GM18498 (cell line): Measurements from ENCODE around the gene ZBTB40.

ENCODE experiments used
- ATAC-seq: cut with Tn5 transposase; IDR thresholded peaks from one replicate; pipeline ENCODE4 v1.9.1; 2021; ENCODE audit warnings: mild to moderate bottlenecking, moderate library complexity; ENCODE audit not compliant: unreplicated experiment

Gene ZBTB40

GRCh38 chr1:22529901-22530621 is 78.4 kb downstream of the ZBTB40 start:
- no peak for ATAC-seq

- no peak for ATAC-seq
These were observed 79.1 kb downstream of the ZBTB40 start for GRCh38 chr1:22530715-22531114.

GRCh38 chr1:22531251-22531650 is 79.6 kb downstream of the ZBTB40 start:
- no peak for ATAC-seq

- ATAC-seq, result no peak
These were observed 81.7 kb downstream of the ZBTB40 start for GRCh38 chr1:22533244-22533895.

- no peak for ATAC-seq
These were observed 83.3 kb downstream of the ZBTB40 start for GRCh38 chr1:22534951-22535350.

GRCh38 chr1:22535399-22535798 is 83.7 kb downstream of the ZBTB40 start:
- ATAC-seq, result no peak

- no peak for ATAC-seq
These were observed 84.9 kb downstream of the ZBTB40 start for GRCh38 chr1:22536506-22536905.

GRCh38 chr1:22537441-22538139 is 85.9 kb downstream of the ZBTB40 start:
- ATAC-seq, result no peak

- no peak for ATAC-seq
These were observed 88.0 kb downstream of the ZBTB40 start for GRCh38 chr1:22539510-22540118.

GRCh38 chr1:22540337-22540736 is 88.7 kb downstream of the ZBTB40 start:
- ATAC-seq, result no peak

- ATAC-seq, result no peak
These were observed 91.2 kb downstream of the ZBTB40 start for GRCh38 chr1:22542886-22543285.

GRCh38 chr1:22543679-22544078 is 92.0 kb downstream of the ZBTB40 start:
- no peak for ATAC-seq

- ATAC-seq, result no peak
These were observed 93.0 kb downstream of the ZBTB40 start for GRCh38 chr1:22544606-22545005.

- ATAC-seq, result no peak
These were observed 93.5 kb downstream of the ZBTB40 start for GRCh38 chr1:22545141-22545540.

- no peak for ATAC-seq
These were observed 95.7 kb downstream of the ZBTB40 start for GRCh38 chr1:22547186-22547817.

GRCh38 chr1:22547818-22548462 is 96.3 kb downstream of the ZBTB40 start:
- no peak for ATAC-seq

GRCh38 chr1:22550021-22550420 is 98.4 kb downstream of the ZBTB40 start:
- no peak for ATAC-seq

- no peak for ATAC-seq
These were observed 99.9 kb downstream of the ZBTB40 start for GRCh38 chr1:22551591-22551990.

GRCh38 chr1:22552021-22552420 is 100.4 kb downstream of the ZBTB40 start:
- no peak for ATAC-seq

- no peak for ATAC-seq
These were observed 101.6 kb downstream of the ZBTB40 start for GRCh38 chr1:22553104-22553880.
